HG03439 (cell line): ENCODE measurements around the gene CPN2.

ENCODE experiments used
- ATAC-seq: cut with Tn5 transposase; IDR thresholded peaks from one replicate; pipeline ENCODE4 v1.9.1; 2021; ENCODE audit warnings: mild to moderate bottlenecking, moderate library complexity; ENCODE audit not compliant: unreplicated experiment

Gene CPN2

DNA sequence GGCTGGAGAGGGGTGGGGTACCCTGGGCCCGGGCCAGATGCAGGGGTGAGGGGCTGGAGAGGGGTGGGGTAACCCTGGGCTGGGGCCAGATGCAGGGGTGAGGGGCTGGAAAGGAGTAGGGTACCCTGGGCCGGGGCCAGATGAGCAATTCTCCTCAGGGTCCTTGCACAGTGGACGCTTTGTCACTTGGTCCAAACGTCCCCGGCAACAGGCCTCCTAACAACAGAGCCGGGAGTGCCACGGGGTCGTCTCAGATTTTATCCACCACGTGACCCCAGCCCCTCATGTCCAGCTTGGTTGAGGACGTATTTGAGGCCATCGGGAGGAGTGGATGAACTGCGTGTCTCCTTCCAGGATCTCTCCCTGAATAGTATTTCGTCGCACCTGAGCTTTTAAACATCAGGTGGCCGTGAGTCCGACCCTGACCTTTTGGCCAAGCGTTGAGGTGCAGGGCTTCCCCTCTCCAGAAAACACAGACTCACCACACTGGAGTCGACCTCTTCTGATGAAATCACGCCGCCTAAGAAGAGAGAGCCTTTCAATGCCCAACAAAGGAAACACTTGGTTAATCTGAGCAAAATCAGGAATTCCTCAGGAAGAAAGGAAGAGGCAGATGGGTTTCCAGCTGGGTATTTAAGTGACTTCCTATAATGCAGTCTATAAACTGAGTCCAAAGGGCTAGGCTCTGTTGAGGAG lies 31.2 kb upstream of the CPN2 start:
- no peak for ATAC-seq

DNA sequence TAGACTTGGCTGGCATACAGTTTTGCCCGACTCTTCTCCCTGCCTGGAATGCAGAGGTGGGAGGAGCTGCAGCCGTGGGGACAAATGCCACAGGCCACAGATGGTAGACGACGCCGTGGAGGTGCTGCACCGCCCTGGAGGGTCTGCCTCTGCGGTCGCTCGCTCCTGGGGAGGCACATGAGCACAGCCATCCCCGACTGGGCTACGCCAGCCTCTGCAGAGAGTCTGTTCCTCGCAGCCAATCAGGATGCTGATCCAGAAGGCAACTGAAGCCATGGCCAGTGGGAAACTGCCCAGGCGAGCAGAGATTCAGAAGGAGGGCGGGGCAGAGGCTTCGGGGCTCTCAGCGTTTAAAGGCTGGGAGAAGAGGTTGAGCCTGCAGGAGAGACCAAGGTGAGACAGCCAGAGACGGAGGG lies 30.3 kb upstream of the CPN2 start:
- ATAC-seq: no peak

DNA sequence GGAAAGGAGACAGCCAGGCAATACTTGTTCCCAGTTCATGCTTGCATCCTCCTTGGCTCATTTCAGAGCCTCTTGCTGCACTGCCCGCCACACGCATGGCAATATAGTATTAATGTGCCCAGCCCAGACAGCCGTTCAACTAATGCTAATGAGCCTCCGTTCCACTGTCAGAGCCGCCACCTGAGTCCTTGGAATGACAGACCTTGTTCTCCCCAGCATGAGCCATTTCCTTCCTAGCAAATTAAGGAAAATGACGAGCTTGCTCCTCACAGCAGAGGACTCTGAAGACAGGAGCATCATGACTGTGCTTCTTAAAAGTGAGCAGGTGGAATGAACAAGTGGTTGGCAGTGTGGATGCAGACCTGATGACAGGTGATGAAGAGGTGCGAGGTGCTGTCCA lies 29.2 kb upstream of the CPN2 start:
- no peak for ATAC-seq

DNA sequence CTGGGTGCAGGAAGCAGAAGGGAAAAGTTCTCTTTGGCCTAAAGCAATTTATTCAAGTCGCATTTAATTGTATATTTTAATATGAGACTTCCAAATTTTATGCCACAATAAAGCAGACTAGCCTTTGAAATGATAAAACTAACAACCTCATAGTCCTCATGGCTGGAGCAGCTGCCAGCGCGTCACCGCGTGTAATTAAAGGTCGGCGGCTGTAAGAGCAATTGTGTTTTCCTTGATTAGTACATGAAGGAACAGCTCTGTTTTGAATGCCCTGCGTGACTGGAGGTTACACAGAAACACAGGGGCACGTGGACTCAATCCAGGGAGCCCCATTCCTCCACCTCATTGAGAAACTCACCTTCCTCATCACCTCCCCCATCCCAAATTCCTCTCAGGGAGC lies 28.5 kb upstream of the CPN2 start:
- ATAC-seq: no peak

DNA sequence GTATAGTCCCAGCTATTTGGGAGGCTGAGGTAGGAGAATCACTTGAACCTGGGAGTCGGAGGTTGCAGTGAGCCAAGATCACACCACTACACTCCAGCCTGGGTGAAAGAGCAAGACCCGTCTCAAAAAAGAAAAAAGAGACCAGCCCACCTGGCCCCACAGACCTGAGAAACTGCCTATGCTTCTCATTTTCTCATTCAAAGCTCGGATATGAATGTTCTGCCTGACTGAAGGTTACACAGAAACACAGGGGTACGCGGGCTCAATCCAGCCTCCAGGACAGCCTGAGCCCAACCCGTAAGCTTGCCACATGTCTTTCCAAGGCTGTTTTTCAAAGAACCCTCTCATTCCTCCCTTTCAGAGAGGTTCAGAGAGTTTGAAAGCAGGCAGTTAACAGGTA lies 28.1 kb upstream of the CPN2 start:
- ATAC-seq: no peak

DNA sequence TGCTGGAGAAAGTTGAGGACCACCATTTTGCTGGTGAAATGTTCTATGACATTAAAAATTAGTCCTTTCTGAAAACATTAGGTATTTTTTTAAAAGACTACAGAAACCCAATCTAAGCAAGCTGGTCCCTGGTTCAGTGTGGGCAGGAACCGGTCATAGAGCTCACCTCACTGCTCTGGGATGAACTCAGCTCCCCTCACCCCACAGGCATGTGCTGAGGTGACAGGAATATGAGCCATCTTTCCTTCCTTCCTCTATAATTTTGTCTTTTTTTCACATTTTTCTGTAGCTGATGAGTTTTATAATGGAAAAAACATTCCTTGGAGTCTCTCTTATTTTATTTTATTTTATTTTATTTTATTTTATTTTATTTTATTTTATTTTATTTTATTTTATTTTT lies 26.6 kb upstream of the CPN2 start:
- no peak for ATAC-seq

DNA sequence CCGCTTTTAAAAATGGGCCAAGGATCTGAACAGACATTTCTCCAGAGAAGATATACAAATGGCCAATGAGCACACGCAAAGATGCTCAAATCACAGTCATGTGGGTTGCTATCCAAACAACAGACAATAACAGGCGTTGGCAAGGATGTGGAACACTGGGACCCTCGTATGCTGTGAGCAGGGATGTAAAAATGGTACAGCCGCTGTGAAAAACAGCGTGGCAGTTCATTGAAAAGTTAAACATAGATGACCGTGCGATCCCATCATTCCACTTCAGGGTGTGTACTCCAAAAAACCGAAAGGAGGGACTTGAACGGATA lies 25.1 kb upstream of the CPN2 start:
- no peak for ATAC-seq

DNA sequence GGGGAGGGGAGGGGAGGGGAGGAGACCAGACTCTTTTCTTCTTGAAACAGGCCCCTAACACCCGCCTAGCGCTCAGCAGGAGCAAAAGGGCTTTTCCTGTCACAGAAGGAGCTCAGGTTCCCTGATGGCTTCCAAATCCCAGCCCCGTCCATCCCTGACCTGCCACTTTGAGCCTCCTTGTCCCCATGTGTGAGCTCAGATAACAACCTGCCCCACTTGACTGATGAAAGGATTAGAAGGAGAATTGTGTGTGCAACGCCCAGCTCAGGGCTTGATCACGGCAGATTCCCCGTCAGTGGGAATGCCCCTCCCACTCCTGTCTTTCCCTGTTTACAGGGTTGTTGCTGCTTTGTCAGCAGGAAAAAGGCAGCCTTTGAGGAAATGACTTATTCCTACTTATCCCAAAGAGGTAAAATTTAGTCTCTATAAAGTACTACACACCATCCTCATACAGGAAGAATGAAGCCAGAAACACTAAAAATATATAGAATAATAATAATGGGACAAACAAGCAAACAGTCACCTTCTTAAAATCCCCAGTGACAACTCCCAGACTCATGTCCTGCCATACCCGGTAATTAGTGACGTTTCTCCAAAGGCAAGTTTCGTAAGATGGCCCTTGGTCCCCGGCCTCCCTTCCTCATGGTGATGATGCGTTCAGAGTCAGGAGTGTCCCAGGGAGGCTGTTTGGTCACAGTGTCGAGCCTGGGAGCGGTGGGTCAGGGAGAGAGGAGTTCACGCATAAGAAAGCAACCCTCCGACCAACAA lies 24.5 kb upstream of the CPN2 start:
- ATAC-seq: no peak

DNA sequence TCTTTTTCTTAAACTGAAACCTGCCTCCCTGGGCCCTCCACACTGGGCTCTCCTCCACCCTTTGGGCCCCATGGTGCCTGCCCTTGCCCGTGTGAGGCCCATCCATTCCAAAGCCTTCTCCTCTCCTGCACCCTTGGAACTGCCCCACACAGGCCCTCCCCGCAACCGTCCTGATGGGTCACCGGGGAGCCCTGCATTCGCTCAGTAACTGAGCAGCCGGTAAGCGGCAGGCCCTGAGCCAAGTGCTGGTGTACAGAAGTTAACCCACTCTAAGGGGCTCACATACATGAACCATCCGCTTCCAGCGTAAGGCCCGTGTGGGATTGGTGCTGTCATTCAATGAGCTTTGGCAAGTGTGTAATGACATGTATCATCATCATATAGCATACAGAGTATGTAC lies 23.8 kb upstream of the CPN2 start:
- no peak for ATAC-seq

DNA sequence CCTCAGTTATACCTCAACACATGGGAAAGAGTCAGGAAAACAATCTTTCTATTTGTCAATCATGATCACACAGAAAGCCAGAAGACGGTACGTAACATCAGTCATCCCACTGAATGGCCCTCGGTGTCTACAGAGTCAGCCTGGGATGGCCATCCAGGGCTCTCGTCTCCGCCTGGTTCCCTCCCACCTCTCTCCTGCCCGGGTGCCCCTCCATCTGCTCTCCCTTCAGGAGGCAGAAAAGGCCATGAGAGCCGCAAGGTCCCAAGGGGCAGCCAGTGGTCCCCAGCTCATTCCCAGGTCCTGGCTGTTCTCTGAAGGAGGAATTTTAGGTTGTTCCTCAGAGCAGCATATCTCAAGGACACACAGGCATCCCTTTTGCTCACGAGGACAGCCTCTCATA lies 22.8 kb upstream of the CPN2 start:
- ATAC-seq: no peak

DNA sequence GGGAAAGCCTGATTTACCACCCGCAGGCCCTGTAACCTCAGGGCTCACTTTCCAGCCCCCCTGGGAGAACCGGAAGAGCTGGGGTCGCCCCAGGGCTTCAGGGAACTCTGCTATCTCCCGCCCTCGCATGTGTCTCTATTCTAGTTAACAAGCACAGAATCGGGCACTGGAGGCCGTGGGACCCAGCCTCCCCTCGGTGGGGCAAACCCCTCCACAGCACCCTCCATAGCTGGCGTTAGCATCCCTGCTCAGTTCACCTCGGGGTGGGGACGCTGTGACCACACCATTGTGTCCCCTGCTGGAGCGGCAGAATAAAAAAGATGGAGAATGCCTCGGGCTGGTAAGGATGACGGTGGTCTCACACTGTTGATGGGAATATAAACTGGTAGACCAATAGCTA lies 21.9 kb upstream of the CPN2 start:
- ATAC-seq: no peak

DNA sequence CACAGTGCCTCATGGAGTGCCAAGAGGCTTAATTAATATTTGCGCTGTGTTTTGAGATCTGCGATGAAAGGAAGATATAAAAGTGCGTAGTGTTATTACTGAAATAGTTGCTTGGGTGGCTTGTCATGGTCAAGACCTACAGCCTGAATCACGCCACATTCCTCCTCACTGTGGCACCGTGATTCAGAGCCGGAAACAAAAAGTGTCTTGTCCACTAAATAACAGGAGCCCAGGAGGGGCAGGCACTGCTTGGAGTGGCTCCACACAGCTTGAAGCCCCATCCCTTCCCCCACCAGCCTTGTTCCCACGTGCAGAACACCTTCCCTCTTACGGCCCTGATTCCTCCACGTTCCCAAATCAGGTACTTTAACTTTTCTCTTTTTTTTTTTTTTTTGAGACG lies 19.6 kb upstream of the CPN2 start:
- ATAC-seq: no peak

DNA sequence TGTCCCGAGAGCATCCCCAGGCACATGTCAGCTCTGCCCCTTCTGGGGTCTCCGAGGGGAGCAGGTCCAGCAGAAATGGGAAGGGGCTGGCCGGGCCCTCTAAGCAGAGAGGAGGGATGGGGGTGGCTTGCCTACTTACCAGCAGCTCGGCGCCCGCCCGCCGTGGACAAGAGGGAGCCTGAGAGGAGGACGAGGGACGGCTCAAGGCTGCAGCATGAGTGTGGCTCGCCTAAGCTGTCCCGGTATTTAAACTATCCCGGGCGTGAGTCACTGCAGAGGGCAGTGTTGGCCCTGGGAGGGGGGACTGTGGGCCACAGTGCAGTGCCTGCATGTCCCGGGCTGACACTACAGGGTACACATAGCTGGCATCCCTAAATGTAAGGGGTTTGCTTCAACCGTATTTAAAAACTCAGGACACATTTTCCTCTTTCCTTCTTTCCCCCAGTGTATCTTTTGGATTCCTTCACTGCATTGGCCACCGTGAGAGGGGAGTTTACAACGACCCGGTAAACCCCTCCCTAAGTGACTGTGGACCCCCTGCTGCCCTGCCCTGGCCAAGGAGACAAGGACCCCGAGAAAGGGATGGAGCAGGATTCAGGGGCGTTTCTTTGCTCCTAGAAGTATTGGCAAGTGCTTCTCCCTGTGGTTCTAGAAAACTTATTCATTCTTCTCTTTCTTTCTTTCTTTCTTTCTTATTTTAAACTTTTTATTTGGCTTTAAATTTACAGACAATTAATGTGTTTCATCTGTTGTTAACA lies 18.6 kb upstream of the CPN2 start, which contains the start of gene LRRC15:
TSS of gene LRRC15 (minus strand) at position 222 of the 758 bp plus-strand sequence. CDS start 8,700 bp downstream, outside the sequence.
- ATAC-seq: no peak

DNA sequence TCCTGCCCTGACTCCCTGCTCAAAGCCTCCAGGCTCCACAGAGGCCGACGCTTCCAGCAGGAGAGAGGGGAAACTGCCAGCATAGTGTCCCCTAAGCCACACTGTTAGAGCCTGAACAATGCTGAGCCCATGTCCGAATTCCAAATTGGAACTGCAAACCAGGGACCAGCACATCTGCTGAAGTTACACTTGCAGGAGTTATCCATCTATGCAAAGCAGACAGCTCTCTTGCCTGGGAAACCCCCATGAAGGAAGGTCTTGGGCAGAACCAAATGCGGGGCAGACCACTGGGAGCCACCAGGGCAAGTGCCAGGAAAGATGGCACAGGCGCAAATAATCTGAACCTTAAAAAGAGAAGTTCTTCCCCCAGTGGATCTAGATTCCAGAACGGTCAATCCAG lies 17.8 kb upstream of the CPN2 start:
- no peak for ATAC-seq

DNA sequence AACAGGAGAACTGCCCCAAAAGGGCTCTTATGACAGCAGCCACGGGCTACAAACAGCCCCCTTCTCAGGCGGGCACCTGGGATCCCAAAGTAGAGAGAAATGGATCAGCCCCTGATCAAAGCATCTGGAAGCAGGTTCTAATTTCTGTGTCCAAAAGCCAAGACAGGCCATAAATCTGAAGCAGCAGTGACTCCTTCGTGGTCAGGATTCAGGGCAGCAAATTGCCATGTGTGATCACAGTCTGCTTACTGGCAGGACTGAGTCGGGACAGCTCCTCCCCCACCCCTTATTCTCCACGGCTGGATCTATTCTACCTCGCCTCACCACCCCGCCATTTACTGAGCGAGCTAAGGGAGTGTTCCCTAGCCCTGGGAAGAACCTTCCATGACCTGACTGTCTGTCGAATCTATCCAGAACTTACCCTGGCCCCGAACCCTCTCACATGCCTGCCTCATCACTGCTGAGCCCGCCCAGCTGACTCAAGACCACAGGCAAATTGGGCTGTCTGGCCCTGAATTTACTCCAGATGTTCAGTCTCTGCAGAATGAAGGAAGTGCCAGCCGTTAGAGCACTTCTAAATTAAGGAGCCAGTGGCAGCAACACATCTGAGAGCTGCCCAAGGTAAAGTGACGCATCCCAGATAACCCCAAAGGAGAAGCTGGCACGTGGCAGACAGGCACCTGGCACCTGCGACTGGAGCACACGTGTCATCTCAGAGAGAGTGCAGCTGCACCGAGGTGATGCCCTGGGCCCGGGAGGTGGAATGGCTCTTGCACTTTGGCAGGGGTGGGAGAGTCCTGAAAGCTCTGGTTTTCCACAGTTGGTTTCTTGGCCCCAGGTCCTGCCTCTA lies 17.1 kb upstream of the CPN2 start:
- no peak for ATAC-seq

DNA sequence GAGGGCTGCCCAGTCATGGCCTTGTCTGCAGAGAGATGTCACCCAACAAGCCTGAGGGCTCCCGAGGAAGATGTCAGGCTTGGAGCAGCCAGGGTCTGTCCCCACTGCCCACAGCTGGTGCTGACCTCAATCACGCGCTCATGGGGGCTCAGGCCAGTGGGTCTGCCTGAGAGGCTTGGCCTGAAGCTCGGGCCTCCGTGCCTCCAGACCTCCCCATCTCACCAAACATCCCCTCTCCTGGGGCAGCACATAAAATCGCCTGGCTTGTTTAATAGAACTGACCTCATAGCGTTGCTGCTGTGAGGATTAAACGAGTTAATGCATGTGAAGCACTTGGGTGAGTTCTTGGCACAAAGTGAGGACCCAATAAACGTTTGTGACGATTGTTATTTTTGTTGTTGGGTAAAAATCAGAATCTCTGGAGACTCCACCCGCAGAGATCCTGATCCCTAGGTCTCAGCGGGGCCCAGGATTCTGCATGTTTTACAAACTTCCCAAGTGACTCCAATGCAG lies 14.9 kb upstream of the CPN2 start:
- ATAC-seq: no peak

DNA sequence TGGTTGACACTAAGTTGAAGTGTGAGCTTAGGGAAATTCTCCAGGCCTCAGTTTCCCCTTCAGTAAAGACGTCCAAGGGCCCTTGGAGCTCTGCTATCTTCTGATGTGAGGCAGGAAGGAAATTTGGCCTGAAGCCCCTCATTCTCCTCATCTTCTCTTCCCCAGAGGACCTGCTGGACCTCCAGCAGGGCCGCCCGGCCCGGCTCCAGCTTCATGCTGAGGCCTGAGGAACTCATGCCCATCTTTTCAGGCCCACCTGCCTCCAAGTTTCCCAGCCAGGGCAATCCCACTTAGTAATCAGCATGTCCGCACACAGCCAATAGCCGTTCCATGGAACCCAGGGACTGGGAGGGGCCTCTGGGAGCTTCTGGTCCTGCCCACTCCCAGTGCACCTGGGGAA lies 14.4 kb upstream of the CPN2 start:
- no peak for ATAC-seq

DNA sequence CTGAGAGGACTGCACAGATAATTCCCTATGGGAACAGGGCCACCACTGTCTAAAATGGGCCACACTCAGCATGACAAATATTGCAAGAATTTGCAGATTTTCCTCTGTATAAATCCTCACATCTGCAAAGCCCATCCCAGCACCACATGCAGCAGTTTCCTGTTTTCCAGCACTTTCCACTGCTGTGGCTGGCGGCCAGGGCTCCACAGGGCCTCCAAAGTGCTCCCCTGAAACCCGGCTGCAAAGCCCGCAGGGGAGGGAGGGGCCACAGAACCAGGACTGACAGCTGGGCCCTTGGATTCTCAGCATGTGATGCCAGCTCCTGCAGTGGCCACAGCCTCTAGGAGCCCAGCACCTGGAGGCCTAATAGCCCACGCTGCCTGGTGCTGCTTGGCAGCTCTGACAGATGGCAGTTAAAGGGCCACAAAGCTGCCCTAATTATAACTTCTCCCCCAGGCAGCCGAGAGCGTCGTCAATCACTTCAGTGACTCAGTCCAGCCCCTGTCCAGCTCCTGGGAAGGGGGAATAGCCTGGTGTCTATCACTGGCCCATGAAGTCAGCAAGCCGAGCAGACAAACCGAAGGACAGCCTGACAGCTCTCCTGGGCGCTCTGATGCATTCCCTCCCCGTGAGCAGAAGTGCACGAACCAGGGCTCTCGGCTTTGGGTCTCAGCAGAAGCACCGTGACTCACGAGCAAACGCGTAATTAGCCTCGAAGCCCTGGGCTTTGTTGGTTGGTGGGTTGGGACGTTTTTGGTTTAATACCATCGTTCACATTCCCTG lies 13.7 kb upstream of the CPN2 start:
- ATAC-seq: no peak

DNA sequence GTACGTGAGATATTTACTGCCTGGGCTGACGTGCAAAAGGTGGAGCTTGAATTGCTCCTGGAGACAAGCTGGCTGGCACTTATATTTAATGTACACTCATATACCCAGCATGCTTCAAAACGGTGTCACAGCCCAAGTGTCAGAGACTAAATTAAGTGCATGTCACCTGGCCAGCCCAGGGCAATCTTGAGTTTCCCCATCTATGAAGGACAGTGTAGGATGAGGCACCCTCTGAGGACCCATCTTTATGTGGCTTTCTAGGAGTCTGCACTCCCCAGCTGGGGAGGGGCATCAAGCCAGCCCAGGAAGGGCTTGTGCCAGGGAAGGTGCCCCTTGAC lies 13.2 kb upstream of the CPN2 start:
- no peak for ATAC-seq

DNA sequence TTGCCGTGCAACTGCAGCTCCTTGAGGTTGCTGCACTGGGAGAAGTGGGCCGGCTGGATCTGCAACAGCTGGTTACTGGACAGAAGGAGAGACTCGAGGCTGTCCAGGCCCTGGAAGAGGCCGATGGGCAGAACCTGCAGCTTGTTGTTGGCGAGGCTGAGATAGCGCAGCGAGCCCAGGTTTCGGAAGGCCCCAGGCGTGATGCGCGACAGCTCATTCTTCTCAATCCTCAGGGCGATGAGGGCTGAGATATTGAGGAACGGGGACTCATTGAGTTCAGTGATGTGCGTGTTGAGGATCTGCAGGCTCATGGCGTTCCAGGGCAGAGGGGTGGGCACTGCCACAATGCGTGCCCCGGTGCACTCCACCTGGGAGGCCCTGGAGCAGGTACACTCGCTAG lies 9.4 kb upstream of the CPN2 start:
- no peak for ATAC-seq
